ENCODE measurements around the gene ACIN1.

GRCh38 chr14:23023022-23023794 lies 71.7 kb downstream of the ACIN1 start:
- no peak for TF ChIP-seq EP300 (IDR thresholded peaks at IDR 0.05)
- TF ChIP-seq CTCF (IDR thresholded peaks at IDR 0.05), result no peak
- no peak for TF ChIP-seq POLR2A (IDR thresholded peaks at IDR 0.05)

All from tibial nerve (tissue), 4 donors.